ENCODE results near the gene TMEM163. TPM values are rescaled to one million over a fixed set of nuclear protein-coding genes. Genes with fewer than 3 reads are reported as not detected.

The TMEM163 gene
- total RNA-seq, 1 donor from 2014 or later: not detected

DNA sequence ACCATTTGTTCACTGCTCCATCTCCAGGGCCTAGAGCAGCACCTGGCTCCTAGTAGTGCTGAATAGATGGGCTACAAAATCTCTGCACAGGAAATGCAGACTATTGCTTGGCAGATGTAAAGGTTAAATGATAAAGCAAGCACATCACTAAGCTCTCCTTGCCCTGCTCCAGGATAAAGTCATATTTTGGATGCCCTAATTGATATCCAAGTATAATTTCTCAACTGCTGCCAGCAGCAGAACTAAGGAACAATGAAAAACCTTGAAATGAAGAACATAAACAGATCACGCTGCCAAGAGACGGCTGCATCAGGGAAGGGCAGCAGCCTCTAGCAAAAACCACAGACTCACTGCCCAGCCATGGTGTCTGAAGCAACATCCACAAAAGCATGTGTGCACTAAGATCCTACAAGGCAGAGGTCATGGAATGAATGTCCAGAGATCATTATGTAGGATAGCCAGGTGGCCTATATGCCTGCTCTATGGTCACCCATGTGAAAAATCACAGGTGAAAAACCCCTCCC, 134.7 kb downstream of the TMEM163 start:
- TF ChIP-seq, protein P1, sequence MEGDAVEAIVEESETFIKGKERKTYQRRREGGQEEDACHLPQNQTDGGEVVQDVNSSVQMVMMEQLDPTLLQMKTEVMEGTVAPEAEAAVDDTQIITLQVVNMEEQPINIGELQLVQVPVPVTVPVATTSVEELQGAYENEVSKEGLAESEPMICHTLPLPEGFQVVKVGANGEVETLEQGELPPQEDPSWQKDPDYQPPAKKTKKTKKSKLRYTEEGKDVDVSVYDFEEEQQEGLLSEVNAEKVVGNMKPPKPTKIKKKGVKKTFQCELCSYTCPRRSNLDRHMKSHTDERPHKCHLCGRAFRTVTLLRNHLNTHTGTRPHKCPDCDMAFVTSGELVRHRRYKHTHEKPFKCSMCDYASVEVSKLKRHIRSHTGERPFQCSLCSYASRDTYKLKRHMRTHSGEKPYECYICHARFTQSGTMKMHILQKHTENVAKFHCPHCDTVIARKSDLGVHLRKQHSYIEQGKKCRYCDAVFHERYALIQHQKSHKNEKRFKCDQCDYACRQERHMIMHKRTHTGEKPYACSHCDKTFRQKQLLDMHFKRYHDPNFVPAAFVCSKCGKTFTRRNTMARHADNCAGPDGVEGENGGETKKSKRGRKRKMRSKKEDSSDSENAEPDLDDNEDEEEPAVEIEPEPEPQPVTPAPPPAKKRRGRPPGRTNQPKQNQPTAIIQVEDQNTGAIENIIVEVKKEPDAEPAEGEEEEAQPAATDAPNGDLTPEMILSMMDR (IDR thresholded peaks at IDR 0.05): no peak

DNA sequence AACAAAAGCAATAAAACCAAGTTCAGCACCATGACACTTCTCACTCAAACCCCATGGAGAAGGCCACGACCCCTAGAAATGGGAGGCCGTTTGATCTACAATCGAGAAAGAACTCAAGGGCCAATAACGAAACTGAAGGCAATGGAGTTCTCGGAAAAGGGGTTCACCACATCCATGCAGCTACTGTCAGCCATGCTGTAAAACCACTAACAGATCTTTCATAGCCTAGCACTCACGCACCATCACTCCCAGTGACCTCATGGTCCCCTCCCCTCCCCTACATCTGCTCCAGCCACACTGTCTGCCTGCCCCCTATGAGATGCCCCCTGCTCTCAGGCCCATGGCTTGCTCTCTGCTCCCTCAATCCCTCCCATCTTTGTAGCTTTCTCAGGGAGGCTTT, 135.3 kb downstream of the TMEM163 start:
- DNase-seq (ENCODE audit: extremely low spot score, unreplicated experiment): no peak
- H3K36me3 Mint-ChIP-seq (ENCODE audit: unreplicated experiment): no peaks in the 10 kb centered on the region
- H3K27me3 Mint-ChIP-seq (ENCODE audit: unreplicated experiment): no peaks in the 10 kb centered on the region
- H3K9me3 Mint-ChIP-seq (ENCODE audit: unreplicated experiment): peaks cover 12% of the 10 kb centered on the region
- H3K4me3 Mint-ChIP-seq (ENCODE audit: unreplicated experiment): no peak overlapping the region
- H3K4me1 Mint-ChIP-seq (ENCODE audit: unreplicated experiment): no peaks in the 10 kb centered on the region
- no peak overlapping the region for H3K27ac Mint-ChIP-seq (ENCODE audit: unreplicated experiment)
- TF ChIP-seq, protein P1 (IDR thresholded peaks at IDR 0.05): no peak

More for the DNA sequence above, 134.7 kb downstream of the TMEM163 start:
- Mint-ChIP-seq H3K4me1 (ENCODE audit: unreplicated experiment) (no peaks in the 10 kb centered on the region), H3K4me3 (ENCODE audit: unreplicated experiment) (no peak overlapping the region), H3K27me3 (ENCODE audit: unreplicated experiment) (no peaks in the 10 kb centered on the region), H3K9me3 (ENCODE audit: unreplicated experiment) (peaks cover 18% of the 10 kb centered on the region), H3K27ac (ENCODE audit: unreplicated experiment) (no peak overlapping the region), H3K36me3 (ENCODE audit: unreplicated experiment) (no peaks in the 10 kb centered on the region)
- no peak for DNase-seq (ENCODE audit: extremely low spot score, unreplicated experiment)

DNA sequence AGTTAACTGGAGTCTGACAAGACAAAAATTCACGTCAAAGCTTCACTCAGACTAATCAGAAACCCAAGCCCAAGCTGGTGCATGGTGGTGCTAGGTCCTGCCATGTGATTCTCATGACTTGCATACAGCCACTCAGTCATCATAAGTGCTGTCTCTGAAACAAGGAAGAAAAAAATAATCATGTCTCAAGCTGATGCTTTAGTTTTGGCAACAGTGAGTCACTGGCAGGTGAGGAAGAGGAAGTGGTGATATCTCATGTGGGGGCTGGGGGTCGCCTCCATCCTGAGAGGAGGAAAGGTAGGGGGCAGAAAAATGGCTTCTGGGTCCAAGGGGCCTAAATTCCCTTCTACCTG, 136.3 kb downstream of the TMEM163 start:
- Mint-ChIP-seq H3K4me3 (ENCODE audit: unreplicated experiment) (no peak overlapping the region), H3K9me3 (ENCODE audit: unreplicated experiment) (peaks cover 3% of the 10 kb centered on the region), H3K27me3 (ENCODE audit: unreplicated experiment) (no peaks in the 10 kb centered on the region), H3K4me1 (ENCODE audit: unreplicated experiment) (no peaks in the 10 kb centered on the region), H3K36me3 (ENCODE audit: unreplicated experiment) (no peaks in the 10 kb centered on the region), H3K27ac (ENCODE audit: unreplicated experiment) (no peak overlapping the region)
- TF ChIP-seq, protein P1 (IDR thresholded peaks at IDR 0.05): no peak
- no peak for DNase-seq (ENCODE audit: extremely low spot score, unreplicated experiment)

DNA sequence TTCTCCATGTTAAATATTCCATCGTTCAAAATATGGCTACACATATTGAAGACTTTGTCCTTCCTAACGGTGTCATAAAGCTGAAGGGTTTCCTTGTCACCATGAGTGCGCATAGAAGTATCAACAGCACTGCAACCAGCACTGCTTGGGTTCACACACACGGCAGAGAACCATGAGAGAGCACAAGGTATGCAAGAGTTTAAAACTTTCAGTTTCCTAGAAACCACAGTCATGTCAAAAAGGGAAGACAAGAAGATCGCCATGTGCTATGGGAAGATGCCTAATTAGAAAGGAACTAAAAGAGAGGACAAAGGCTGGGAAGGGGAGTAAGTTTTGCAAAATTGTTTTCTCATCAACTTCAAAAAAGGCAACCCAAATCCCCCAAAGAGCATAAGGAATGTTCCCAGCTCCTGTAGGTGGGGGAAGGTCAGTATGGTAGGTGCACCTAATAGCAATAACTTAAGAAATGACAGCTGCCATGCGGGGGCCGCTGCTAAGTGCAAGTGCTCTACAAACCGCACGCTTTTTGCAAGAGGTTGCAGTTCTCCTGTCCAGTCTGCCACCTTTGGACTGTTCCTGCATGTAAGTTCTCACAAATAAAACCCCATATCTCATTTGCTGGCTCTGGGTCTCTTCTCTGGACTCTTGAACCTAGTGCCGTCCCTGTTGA, 136.8 kb downstream of the TMEM163 start:
- Mint-ChIP-seq H3K27me3 (ENCODE audit: unreplicated experiment) (peaks cover 1% of the 10 kb centered on the region), H3K9me3 (ENCODE audit: unreplicated experiment) (no peaks in the 10 kb centered on the region), H3K27ac (ENCODE audit: unreplicated experiment) (no peak overlapping the region), H3K36me3 (ENCODE audit: unreplicated experiment) (no peaks in the 10 kb centered on the region), H3K4me3 (ENCODE audit: unreplicated experiment) (no peak overlapping the region), H3K4me1 (ENCODE audit: unreplicated experiment) (no peaks in the 10 kb centered on the region)
- TF ChIP-seq, protein P1 (IDR thresholded peaks at IDR 0.05): no peak
- DNase-seq (ENCODE audit: extremely low spot score, unreplicated experiment): no peak

DNA sequence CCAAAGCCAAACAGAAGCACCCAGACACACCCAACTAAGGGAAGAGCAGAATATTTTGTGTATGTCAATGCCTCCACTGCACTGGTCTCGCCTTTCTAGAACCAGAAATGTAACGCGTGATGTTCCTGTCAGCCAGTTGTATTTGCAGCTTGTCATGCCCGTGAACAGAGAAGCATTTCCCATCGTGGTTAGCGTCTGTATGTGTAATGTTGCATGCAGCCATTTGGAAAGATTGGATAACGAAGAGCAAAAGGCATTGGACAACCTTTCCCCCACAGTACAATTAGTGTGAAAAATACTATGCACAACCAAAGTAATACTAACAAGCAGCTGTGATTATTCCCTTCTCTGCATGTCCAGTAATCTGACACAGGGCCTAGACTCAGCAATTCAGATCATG, 140.5 kb downstream of the TMEM163 start:
- Mint-ChIP-seq H3K27ac (ENCODE audit: unreplicated experiment) (no peak overlapping the region), H3K4me3 (ENCODE audit: unreplicated experiment) (no peak overlapping the region), H3K9me3 (ENCODE audit: unreplicated experiment) (no peaks in the 10 kb centered on the region)

More for the DNA sequence above, 140.5 kb downstream of the TMEM163 start:
- Mint-ChIP-seq H3K27me3 (ENCODE audit: unreplicated experiment) (peaks cover 4% of the 10 kb centered on the region), H3K36me3 (ENCODE audit: unreplicated experiment) (no peaks in the 10 kb centered on the region), H3K4me1 (ENCODE audit: unreplicated experiment) (no peaks in the 10 kb centered on the region)
- no peak for DNase-seq (ENCODE audit: extremely low spot score, unreplicated experiment)
- TF ChIP-seq, protein P1 (IDR thresholded peaks at IDR 0.05): no peak
